ENCODE data around the gene EHBP1. TPM values are rescaled to one million over a fixed set of nuclear protein-coding genes. Genes with fewer than 3 reads are reported as not detected.

Gene EHBP1
- polyA plus RNA-seq, 1 donor = 24.5 TPM

GRCh38 chr2:62895632-62896009 is 190.1 kb downstream of the EHBP1 start:
- no peak for DNase-seq

- no peak for DNase-seq
These were observed 191.8 kb downstream of the EHBP1 start for GRCh38 chr2:62897187-62897827.

GRCh38 chr2:62904344-62904743 is 198.8 kb downstream of the EHBP1 start:
- DNase-seq = no peak

GRCh38 chr2:62908145-62908544 is 202.6 kb downstream of the EHBP1 start:
- DNase-seq = no peak

DNA sequence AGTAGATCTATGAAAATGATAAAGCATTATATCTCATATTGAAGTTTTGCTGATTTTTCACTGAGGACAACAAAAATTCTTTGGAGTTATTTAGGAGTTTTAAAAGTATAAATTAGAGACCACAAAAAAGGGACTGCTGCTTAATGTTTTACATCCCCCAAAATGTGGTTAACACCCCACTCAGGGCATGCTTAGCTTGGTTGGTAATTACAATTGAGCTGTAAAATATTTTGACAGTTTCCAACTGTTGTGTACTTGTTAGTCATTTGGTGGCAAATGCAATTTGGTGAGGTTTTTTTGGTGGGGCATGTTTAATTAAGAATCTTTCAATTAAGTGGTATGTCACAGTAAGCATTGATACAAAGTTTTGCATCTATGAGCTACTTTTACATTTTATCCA is 207.8 kb downstream of the EHBP1 start:
- DNase-seq = no peak

DNA sequence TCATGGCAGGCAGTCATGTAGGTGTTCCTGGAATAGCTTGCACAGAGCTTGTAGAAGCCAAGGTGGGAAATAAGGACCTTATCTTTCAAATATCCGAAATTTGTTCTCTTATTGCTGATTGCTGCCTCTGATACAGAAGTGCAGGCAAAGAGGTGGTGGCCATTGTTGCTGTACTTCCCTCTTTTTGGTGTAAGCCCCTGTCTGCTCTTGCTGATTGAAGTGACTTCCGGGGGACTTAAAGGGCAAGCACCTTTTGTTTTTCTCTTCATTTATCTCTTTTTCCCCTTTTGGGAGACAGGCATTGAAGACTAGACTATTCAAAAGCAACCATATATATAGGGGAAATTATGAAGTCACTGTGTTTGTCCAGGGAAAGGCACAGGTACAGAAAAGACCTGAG is 213.5 kb downstream of the EHBP1 start:
- no peak for DNase-seq

DNA sequence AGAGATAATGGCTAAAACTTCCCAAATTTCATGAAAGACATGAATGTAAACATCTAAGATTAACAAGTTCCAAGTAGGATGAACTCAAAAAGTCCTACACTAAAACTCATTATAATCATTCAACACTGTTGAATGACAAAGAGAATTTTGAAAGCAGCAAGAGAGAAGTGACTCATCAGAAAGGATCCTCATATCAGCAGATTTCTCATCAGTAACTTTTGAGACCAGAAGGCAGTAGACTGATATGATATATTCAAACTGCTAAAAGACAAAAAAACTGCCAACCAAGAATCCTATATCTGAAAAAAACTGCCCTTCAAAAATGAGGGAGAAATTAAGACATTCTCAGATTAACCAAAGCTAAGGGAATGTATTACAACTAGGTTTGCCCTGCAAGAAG is 214.6 kb downstream of the EHBP1 start:
- no peak for DNase-seq

GRCh38 chr2:62923242-62923641 is 217.7 kb downstream of the EHBP1 start:
- DNase-seq = no peak

DNA sequence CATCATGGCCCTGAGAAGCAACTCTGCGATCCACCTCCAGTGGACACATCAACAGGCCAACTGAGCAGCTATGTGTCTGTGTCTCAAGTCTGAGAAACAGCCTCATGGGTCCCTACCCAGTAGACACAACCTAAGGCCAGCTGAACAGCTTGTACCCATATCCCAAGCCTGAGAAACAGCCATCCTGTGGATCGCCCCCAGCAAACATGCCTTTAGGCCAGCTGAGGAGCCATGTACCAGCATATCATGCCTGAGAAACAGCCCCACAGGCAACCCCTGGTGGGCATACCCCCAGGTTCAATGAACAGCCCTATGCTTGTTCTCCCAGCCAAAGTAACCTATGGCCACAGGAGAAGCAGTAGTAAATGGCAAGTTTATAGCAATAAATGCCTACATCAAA is 218.4 kb downstream of the EHBP1 start:
- DNase-seq = no peak

GRCh38 chr2:62928015-62928414 is 222.5 kb downstream of the EHBP1 start:
- no peak for DNase-seq

DNA sequence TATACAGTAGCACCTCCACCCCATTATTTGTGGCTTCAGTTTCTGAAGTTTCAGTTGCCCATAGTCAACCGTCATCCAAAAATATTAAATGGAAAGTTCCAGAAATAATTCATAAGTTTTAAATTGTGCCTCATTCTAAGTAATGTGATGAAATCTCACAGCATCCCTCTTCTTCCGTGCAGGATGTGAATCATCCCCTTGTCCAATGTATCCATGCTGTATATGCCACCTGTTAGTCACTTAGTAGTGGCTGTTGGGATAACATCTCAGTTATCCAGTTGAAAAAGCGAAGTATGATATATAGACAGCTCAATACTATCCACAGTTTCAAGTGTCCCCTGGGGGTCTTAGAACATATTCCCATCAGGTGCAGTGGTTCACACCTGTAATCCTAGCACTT is 226.0 kb downstream of the EHBP1 start:
- DNase-seq = no peak

DNA sequence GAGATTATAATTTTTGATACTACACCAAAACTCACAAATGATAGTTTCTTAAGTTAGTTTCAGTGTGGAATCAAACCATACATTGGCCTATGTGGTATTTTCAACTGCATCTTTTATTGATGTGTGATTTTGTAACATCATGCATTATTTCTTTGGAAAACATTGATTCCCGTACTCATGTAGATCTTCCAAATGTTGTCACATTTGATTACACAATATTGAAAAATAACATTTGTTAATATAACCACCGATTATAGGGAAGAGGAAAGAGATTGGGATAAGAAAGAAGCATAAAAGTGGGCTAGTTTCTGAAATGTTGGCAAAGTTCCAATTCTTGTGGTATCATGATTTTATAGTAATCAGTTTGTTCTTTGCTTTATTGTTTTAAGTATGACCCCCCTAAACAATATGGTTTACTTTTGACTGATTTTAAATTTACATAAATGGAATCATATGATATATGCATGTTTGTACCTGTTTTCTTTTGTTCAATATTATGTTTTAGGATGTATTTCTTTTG is 227.9 kb downstream of the EHBP1 start:
- DNase-seq = no peak

- no peak for DNase-seq
These were observed 229.0 kb downstream of the EHBP1 start for GRCh38 chr2:62934517-62934916.

DNA sequence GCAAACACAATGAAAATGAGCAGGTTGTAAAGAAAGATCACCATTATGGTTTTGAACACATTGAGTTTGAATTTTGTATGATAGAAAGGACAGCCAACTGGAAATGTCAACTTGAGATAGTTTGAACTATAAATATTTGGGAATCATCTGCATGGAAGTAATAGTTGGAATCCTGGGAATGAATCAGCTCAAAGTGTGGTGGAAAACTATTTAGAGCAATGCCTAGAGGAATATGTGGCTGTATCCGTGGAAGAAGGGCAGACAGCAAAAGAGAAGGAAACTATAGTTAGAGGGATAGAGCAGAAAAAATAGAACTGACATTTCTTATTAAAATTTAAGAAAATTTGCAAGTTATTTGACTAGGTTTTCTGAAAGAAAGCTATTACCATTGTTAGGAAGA is 232.6 kb downstream of the EHBP1 start:
- DNase-seq = no peak

- DNase-seq = no peak
These were observed 234.4 kb downstream of the EHBP1 start for GRCh38 chr2:62939735-62940491.

DNA sequence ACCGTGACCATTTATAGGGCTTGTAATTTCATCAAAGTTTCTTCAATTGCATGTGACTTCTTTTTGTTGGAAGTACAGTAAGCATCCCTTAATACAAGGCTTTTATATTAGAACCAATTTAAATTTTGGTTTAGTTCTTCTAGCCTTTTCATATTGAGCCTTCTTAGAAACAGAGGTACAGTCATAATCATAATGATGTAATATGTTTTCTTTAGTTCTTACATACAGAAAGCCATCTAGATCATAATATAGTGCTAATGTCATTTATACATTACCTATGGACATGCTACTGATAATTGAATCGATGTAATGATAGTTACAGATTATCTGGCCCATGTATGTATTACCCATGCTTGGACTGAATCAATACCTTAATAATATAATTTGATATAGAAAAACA is 235.2 kb downstream of the EHBP1 start:
- DNase-seq = no peak

- no peak for DNase-seq
These were observed 235.9 kb downstream of the EHBP1 start for GRCh38 chr2:62941413-62941812.

DNA sequence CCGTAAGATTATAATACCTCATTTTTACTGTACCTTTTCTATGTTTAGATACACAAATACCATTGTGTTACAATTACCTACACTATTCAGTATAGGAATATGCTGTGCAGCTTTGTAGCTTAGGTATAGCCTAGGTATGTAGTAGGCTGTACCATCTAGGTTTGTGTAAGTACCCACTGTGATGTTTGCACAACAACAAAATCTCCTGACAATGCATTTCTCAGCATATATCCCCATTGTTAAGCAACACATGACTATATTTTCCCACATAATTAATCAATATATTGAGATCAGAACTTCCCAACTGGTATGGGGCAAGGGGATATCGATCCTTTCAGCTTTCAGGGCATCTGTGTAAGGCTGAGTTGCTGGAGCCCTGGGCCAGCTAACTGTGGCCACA is 238.8 kb downstream of the EHBP1 start:
- DNase-seq = no peak

- no peak for DNase-seq
These were observed 241.9 kb downstream of the EHBP1 start for GRCh38 chr2:62947403-62947802.

DNA sequence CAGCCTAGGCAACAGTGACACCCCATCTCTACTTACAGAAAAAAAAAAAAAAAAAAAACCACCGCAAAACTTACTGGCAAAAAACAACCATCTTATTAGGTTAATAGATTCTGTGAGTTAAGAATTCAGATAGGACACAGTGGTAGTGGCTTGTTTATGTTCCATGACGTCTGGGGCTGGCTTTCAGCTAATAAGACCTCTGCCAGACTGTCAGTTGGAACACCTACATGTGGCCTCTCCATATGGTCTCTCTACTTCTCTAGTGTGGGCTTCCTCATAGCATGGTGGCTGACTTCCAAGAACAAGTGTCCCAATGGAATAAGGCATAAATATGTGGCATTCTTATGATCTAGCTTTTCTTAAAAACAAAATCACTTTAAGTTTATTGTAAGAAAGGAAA is 251.1 kb downstream of the EHBP1 start:
- peak; percentile 16 for DNase-seq

GRCh38 chr2:62958206-62958605 is 252.7 kb downstream of the EHBP1 start:
- DNase-seq = no peak

- no peak for DNase-seq
These were observed 258.5 kb downstream of the EHBP1 start for GRCh38 chr2:62964050-62964449.

GRCh38 chr2:62964671-62965070 is 259.2 kb downstream of the EHBP1 start:
- no peak for DNase-seq

DNA sequence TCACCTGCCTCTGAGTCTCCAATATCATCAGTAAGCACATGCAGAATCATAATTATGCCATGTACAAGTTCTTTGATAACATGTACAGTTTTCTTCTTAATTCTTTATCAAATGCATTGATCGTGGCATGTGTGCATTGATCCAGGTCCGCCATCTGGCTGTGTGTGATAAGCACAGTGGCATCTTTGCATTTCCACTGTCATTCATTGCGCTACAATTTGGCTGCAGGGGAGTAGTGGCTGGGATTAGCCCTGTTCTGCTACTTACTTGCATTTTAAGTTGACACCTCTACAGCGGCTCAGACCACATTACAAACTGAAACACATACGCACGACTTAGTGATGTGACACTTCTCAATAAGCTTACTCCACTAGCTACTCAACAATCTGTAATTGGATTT is 261.5 kb downstream of the EHBP1 start:
- DNase-seq = no peak

All from hindlimb muscle (tissue), 1 donor.